ENCODE results near the gene KIF13A.
"Not testable (repeated sequence)": the region's sequence is repeated elsewhere in the genome, so short reads cannot be mapped to it uniquely, and the experiment has no call there.

GRCh38 chr6:17745324-17745723 lies 242.1 kb downstream of the KIF13A start:
- TF ChIP-seq CTCF (IDR thresholded peaks at IDR 0.05 in 2 of 3, conservative IDR thresholded peaks at IDR 0.05 in 1 of 3; ENCODE audit: insufficient read depth in 2 of 3, low read depth in 1 of 3, low read length in 3 of 3); MXI1 (IDR thresholded peaks at IDR 0.05; ENCODE audit: low read depth, low read length); HMBOX1 (IDR thresholded peaks at IDR 0.05); PRPF4 (IDR thresholded peaks at IDR 0.05; ENCODE audit: insufficient read depth, low read depth, low read length, poor library complexity, severe bottlenecking); BRF2 (IDR thresholded peaks at IDR 0.05; ENCODE audit: borderline replicate concordance, insufficient read depth, insufficient read length); EP300 (IDR thresholded peaks at IDR 0.05; ENCODE audit: low read length); JUN (IDR thresholded peaks at IDR 0.05; ENCODE audit: borderline replicate concordance, low read depth, low read length); JUN (CRISPR knock-in tag; IDR thresholded peaks at IDR 0.05; ENCODE audit: borderline replicate concordance); AFF4 (CRISPR knock-in tag; IDR thresholded peaks at IDR 0.05); KAT2B (IDR thresholded peaks at IDR 0.05; ENCODE audit: low read depth, low read length): not testable (repeated sequence)
